GM12874 (cell line): Measurements from ENCODE around the gene HDGF.

Experiments used
- TF ChIP-seq, protein P1 (sequence below): IDR thresholded peaks from 2 replicates; pipeline ENCODE4 v1.5.1; 2011; ENCODE audit warnings: low read depth, mild to moderate bottlenecking, control low read depth, low read length, moderate library complexity; ENCODE audit not compliant: insufficient read depth

HDGF gene

GRCh38 chr1:156751451-156751756 lies at the start of gene HDGF:
HDGF (minus strand) TSS chr1:156751675; CDS start chr1:156751429, 246 bp downstream.
- TF ChIP-seq, protein P1, sequence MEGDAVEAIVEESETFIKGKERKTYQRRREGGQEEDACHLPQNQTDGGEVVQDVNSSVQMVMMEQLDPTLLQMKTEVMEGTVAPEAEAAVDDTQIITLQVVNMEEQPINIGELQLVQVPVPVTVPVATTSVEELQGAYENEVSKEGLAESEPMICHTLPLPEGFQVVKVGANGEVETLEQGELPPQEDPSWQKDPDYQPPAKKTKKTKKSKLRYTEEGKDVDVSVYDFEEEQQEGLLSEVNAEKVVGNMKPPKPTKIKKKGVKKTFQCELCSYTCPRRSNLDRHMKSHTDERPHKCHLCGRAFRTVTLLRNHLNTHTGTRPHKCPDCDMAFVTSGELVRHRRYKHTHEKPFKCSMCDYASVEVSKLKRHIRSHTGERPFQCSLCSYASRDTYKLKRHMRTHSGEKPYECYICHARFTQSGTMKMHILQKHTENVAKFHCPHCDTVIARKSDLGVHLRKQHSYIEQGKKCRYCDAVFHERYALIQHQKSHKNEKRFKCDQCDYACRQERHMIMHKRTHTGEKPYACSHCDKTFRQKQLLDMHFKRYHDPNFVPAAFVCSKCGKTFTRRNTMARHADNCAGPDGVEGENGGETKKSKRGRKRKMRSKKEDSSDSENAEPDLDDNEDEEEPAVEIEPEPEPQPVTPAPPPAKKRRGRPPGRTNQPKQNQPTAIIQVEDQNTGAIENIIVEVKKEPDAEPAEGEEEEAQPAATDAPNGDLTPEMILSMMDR, result no peak

- TF ChIP-seq, protein P1, result peak; percentile 77
Observed at GRCh38 chr1:156797212-156797871, 45.9 kb upstream of the HDGF start.

DNA sequence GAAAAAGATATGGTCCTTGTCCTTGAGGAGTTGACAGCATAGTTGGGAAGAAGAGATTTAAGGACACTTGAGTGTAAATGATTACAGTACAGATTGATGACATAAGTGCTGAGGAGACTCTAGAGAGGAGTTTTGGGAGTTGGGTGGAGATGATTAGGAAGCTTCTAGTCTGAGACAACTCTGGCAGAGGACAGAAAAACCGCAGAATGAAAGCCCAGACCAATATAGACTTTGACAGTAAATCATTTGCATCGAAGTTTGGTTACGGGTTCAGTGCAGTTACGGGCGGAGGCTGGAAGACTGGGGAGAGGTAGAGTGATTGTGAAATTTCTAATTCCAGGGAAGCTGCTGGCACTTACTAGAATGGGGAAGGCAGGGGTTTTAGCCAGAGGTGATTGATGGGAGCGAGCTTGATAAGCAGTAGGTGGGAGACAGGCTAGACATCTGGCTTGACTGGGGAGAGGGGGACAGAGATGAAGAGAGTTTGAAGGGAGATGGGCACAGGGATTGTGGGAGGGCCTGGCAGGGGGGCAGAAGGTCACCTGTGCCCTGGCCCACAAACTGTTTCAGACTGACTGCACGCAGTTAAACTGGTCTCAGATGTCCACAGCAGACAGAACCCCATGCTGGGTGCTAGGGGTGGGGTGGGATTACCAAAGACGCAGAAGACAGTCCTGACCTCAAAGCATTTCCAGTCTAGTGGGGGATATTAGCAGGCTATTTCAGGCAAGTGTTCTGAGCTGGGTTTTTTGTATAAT lies 45.0 kb upstream of the HDGF start:
- TF ChIP-seq, protein P1, result no peak

- TF ChIP-seq, protein P1, result no peak
Observed at GRCh38 chr1:156795787-156796186, 44.3 kb upstream of the HDGF start.

DNA sequence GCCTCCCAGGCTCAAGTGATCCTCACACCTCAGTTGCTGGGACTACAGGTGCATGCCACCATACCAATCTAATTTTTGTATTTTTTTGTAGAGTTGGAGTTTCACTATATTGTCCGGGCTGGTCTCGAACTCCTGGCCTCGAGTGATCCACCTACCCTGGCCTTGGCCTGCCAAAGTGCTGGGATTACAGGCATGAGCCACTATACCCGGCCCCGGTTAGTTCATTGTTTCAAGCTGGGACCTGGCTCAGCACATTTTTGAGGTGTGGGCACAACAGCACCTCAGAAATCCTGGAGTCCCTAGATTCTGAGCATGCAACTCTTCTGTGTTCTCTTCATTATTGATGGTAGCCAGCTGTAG lies 43.9 kb upstream of the HDGF start:
- TF ChIP-seq, protein P1, result no peak

DNA sequence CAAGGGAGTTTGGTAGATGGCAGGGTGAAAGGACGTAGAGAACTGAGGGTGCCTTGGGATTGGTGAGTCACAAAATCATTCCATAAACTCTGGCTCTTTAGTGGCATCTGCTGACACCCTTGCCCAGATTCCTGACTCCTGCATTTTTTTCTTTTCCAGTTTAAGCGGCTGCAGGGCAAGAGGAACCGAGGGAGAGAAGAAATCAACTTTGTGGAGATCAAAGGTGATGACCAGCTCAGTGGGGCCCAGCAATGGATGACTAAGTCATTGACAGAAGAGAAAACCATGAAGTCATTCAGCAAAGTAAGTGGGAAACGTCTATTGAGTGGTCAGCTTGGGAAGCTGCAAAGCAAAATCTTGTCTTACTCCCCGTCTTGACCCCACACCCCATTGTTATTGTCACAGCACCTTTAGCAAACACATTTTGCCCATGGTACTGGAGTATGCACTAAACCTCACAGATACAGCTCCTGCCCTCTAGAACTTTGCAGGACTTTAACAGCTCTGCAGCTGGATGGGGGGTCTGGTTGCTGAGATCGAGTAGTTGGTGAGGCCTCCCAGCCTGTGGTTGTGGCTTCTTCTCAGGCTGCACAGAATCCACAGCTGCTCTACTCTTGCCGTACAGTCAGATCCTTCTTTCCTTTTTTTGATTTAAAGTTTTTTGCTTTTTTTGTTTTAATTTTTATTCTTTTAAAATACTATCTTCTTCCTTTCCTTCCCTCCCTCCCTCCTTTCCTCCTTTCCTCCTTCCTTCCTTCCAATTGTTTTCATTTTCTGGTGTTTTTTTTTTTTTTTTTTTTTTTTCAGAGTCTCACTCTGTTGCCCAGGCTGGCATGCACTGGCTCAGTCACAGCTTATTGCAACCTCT lies 43.3 kb upstream of the HDGF start:
- TF ChIP-seq, protein P1, result no peak

DNA sequence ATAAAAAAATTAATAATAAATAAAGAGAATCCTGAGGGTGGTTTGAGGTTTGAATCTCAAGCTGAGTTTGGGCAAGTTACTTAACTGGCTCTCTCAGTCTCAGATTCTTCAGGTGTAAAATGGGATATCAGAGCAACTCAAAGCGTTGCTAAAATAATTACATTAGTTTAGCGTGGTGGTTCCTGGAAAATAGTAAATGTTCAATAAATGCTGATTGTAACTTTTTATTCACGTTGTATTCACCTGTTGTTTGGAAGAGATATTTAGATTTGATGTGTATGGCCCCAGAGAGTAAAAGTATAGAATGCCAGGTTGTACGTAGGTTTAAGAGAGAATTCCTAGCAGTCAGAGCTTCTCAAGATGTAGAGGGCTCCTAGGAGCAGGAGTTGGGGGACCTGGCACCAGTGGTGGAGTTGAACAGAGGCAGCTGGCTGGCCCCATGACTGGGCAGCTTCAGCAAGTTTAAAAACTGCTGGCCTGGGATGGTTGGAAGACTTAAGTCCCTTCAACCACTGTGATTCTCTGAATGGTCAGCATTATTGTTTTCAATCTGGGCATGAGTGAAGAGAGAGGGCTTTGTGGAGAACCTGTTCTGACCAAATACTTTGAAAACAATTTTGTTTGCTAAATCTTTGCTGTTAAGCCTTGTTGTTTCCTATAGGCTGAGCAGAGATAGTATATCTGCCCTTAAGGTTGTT lies 38.3 kb upstream of the HDGF start:
- TF ChIP-seq, protein P1, result no peak
